Vagina (tissue), 2 donors: ENCODE data around the gene TBL1Y. TPM values are rescaled to one million over a fixed set of nuclear protein-coding genes. Genes with fewer than 3 reads are reported as not detected.

Experiments
- DNase-seq, 2 donors: peaks; one replicate each; pipeline ENCODE4 v3.0.0-alpha.2; 2017; ENCODE audit errors: extremely low spot score in 2 of 2
- H3K27ac ChIP-seq: fragments of 200-600 bp; sonication (generic); one replicate; pipeline ENCODE4 v1.5.1; 2019
- H3K27me3 ChIP-seq: fragments of 200-600 bp; sonication (generic); one replicate; pipeline ENCODE4 v1.5.1; 2019
- H3K36me3 ChIP-seq, 2 donors: fragments of 200-600 bp; sonication (generic); one replicate each; pipeline ENCODE4 v1.5.1; 2017 to 2019
- H3K4me1 ChIP-seq: fragments of 200-600 bp; sonication (generic); one replicate; pipeline ENCODE4 v1.5.1; 2019
- H3K4me3 ChIP-seq, 2 donors: fragments of 200-600 bp; sonication (generic); 1 replicate in 1 of 2; 2 replicates in 1 of 2; pipeline ENCODE4 v1.5.1; 2016 to 2019
- H3K9me3 ChIP-seq: fragments of 200-600 bp; sonication (generic); one replicate; pipeline ENCODE4 v1.5.1; 2019
- POLR2A ChIP-seq, 2 donors: fragments of 450-650 bp; IDR thresholded peaks; one replicate each; pipeline ENCODE4 v1.6.1; 2017; ENCODE audit warnings: antibody characterized with exemption in 2 of 2, mild to moderate bottlenecking in 2 of 2, moderate library complexity in 2 of 2
- POLR2AphosphoS5 ChIP-seq, 2 donors: sonication (generic); formaldehyde crosslinking; IDR thresholded peaks; one replicate each; pipeline ENCODE4 v1.9.0; 2017; ENCODE audit warnings: antibody characterized with exemption in 2 of 2, mild to moderate bottlenecking in 2 of 2, low read depth in 1 of 2; ENCODE audit not compliant: insufficient read depth in 1 of 2
- intact Hi-C: fragments of 100-400 bp; cut with DNase I; formaldehyde crosslinking; loops from one replicate; pipeline ENCODE4 v1.15.1; 2023
- total RNA-seq: library from RNA; depleted of rRNA; stranded (reverse); fragments of >200 nt; gene quantifications from one replicate; pipeline ENCODE4 v1.2.3, GENCODE V29; 2016
- TF ChIP-seq, protein P1 (sequence below), 3 experiments: fragments of 450-650 bp in 2 of 3; fragments of 200-600 bp in 1 of 3; sonication (generic) in 1 of 3; IDR thresholded peaks; one replicate each; pipeline ENCODE4 v1.5.1; 2017 to 2019; ENCODE audit warnings: antibody characterized with exemption in 3 of 3, mild to moderate bottlenecking in 2 of 3, moderate library complexity in 2 of 3

The TBL1Y gene
- total RNA-seq, 1 donor from 2014 or later = not detected

GRCh38 chrY:7115871-7116270 is 205.4 kb downstream of the TBL1Y start:
- Histone ChIP-seq H3K27ac (no peak overlapping the region), H3K9me3 (no peaks in the 10 kb centered on the region), H3K4me1 (no peaks in the 10 kb centered on the region), H3K36me3 (no peaks in the 10 kb centered on the region), H3K4me3 (no peak overlapping the region), H3K27me3 (no peaks in the 10 kb centered on the region)
- DNase-seq = no peak
- TF ChIP-seq, protein P1, sequence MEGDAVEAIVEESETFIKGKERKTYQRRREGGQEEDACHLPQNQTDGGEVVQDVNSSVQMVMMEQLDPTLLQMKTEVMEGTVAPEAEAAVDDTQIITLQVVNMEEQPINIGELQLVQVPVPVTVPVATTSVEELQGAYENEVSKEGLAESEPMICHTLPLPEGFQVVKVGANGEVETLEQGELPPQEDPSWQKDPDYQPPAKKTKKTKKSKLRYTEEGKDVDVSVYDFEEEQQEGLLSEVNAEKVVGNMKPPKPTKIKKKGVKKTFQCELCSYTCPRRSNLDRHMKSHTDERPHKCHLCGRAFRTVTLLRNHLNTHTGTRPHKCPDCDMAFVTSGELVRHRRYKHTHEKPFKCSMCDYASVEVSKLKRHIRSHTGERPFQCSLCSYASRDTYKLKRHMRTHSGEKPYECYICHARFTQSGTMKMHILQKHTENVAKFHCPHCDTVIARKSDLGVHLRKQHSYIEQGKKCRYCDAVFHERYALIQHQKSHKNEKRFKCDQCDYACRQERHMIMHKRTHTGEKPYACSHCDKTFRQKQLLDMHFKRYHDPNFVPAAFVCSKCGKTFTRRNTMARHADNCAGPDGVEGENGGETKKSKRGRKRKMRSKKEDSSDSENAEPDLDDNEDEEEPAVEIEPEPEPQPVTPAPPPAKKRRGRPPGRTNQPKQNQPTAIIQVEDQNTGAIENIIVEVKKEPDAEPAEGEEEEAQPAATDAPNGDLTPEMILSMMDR (IDR thresholded peaks at IDR 0.05) = no peak
- TF ChIP-seq POLR2A (IDR thresholded peaks at IDR 0.05) (no peak), POLR2AphosphoS5 (IDR thresholded peaks at IDR 0.05; ENCODE audit: insufficient read depth in 1 of 2, low read depth in 1 of 2) (no peak)
- intact Hi-C loops = no loop called here

- H3K4me3 ChIP-seq = no peak overlapping the region
- intact Hi-C loops = no loop called here
- no peaks in the 10 kb centered on the region for H3K27me3 ChIP-seq
- H3K36me3 ChIP-seq = no peaks in the 10 kb centered on the region
- no peak overlapping the region for H3K27ac ChIP-seq
- no peaks in the 10 kb centered on the region for H3K9me3 ChIP-seq
- H3K4me1 ChIP-seq = no peaks in the 10 kb centered on the region
- DNase-seq = no peak
- TF ChIP-seq, protein P1 (IDR thresholded peaks at IDR 0.05) = no peak
- TF ChIP-seq POLR2A (IDR thresholded peaks at IDR 0.05) = no peak
- no peak for TF ChIP-seq POLR2AphosphoS5 (IDR thresholded peaks at IDR 0.05; ENCODE audit: insufficient read depth in 1 of 2, low read depth in 1 of 2)
Measured at GRCh38 chrY:7122202-7122601, 211.7 kb downstream of the TBL1Y start.

- no peak for TF ChIP-seq POLR2A (IDR thresholded peaks at IDR 0.05)
- TF ChIP-seq, protein P1 (IDR thresholded peaks at IDR 0.05) = no peak
- no peak for TF ChIP-seq POLR2AphosphoS5 (IDR thresholded peaks at IDR 0.05; ENCODE audit: insufficient read depth in 1 of 2, low read depth in 1 of 2)
- Histone ChIP-seq H3K36me3 (no peaks in the 10 kb centered on the region), H3K4me3 (no peak overlapping the region), H3K4me1 (no peaks in the 10 kb centered on the region), H3K27me3 (no peaks in the 10 kb centered on the region), H3K27ac (no peak overlapping the region), H3K9me3 (no peaks in the 10 kb centered on the region)
- intact Hi-C loops = no loop called here
- no peak for DNase-seq
Measured at GRCh38 chrY:7125136-7126056, 214.9 kb downstream of the TBL1Y start.

DNA sequence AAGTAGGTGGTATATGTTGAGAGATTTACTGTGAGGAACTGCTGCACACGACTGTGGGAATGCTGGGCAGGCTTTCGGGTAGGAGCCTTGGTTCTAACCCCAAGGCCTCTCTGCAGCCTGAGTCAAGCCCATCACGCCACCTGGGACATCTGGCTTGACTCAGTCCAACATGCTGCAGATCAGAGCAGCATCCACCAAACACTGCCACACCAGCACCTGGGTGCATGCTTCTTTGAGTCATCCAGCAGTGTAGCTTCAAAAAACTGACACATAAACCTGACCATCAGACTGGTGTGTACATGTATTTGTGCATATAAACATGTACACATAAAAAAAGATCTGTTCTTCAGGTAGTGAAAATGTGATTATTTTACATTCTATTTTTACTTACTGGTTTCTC is 217.7 kb downstream of the TBL1Y start:
- Histone ChIP-seq H3K27ac (no peak overlapping the region), H3K4me1 (no peaks in the 10 kb centered on the region), H3K4me3 (no peak overlapping the region), H3K9me3 (no peaks in the 10 kb centered on the region), H3K36me3 (no peaks in the 10 kb centered on the region), H3K27me3 (no peaks in the 10 kb centered on the region)
- intact Hi-C loops = no loop called here
- DNase-seq = no peak
- no peak for TF ChIP-seq POLR2AphosphoS5 (IDR thresholded peaks at IDR 0.05; ENCODE audit: insufficient read depth in 1 of 2, low read depth in 1 of 2)
- TF ChIP-seq, protein P1 (IDR thresholded peaks at IDR 0.05) = no peak
- TF ChIP-seq POLR2A (IDR thresholded peaks at IDR 0.05) = no peak

Other genes with a start within 250 kb of the TBL1Y start
- gene AMELY, start 1.1 kb downstream of the TBL1Y start, total RNA-seq = not detected